Brain pericyte (primary cell): ENCODE measurements around the gene CYLC1.

ENCODE experiments used
- DNase-seq: peaks from one replicate; pipeline ENCODE4 v3.0.0-alpha.2; 2012; ENCODE audit warnings: low read depth, low spot score

CYLC1 gene, protein sequence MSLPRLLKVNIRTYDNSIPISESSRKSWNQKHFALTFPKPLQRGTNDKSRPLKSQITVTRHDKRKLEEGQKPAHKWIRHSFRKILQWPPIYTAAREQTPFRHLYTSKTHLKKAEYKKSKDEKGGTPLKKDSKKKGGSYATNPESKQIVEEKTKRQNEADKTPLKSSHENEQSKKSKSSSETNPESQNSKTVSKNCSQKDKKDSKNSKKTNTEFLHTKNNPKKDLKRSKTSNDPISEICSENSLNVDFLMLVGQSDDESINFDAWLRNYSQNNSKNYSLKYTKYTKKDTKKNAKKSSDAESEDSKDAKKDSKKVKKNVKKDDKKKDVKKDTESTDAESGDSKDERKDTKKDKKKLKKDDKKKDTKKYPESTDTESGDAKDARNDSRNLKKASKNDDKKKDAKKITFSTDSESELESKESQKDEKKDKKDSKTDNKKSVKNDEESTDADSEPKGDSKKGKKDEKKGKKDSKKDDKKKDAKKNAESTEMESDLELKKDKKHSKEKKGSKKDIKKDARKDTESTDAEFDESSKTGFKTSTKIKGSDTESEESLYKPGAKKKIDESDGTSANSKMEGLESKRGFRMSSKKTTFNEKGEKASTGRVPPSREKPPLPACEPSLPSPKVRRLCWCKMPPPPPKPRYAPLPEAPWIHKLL

DNA sequence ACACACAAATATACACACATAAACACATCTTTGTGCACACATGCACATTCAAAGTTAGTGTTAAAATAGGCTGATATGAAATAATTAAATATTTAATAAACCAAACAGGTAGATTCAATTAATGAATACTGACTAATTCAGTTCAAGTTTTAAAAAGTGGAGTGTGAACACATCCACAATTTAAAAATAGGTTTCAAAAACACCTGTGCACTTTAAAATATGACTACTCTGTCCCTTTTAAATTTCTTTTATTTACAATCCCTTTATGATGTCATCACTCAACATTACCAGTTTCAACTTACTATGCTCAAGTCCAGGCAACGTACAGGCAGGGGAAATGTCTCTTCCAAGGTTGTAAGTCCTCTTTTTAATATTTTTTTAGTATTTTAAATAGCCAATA, at the start of gene CYLC1:
TSS of gene CYLC1 (plus strand) at position 301 of the 400 bp plus-strand sequence. CDS start at position 338, 37 bp downstream.
- DNase-seq = no peak

- no peak for DNase-seq
These were observed 41.6 kb upstream of the CYLC1 start for GRCh38 chrX:83819304-83819703.

DNA sequence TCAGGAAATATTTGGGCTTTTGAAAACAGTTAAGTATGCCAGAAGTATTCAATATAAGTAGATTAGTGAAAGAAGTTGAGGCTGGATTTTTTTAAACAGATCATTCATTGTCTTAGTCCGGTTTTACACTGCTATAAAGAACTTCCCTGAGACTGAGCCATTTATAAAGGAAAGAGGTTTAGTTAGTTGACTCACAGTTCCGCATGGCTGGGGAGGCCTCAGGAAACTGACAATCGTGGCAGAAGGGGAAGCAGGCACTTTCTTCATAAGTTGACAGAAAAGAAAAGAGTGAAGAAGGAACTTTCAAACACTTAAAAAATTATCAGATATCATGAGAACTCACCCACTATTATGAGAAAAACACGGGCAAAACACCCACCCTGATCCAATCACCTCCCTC, 31.1 kb upstream of the CYLC1 start:
- DNase-seq = no peak

GRCh38 chrX:83845397-83845796, 15.5 kb upstream of the CYLC1 start:
- no peak for DNase-seq

GRCh38 chrX:83847339-83847738, 13.6 kb upstream of the CYLC1 start:
- no peak for DNase-seq

GRCh38 chrX:83888585-83888984, 27.6 kb downstream of the CYLC1 start:
- DNase-seq = no peak

GRCh38 chrX:83892433-83892832, 31.5 kb downstream of the CYLC1 start:
- no peak for DNase-seq

- DNase-seq = no peak
These were observed 46.0 kb downstream of the CYLC1 start for GRCh38 chrX:83906921-83907320.

DNA sequence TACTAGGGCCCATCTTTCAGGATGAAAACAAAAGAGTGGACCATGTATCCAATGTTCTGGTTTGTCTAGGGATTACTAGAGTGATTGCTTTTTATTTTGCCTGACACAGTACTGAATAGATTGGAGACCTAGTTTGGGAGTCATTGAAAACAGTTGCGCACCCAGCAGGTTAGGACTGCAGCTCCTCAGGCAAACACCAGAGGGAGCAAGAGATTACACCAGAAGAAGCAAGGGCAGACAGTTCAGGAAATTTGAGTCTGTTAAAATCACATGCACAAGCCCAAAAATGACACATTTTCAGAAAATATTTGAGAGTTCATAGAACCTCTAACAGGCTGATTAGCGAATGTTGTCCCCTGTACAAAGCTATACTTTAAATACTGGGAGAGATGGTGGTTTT, 55.6 kb downstream of the CYLC1 start:
- no peak for DNase-seq

GRCh38 chrX:83934220-83934619, 73.3 kb downstream of the CYLC1 start:
- DNase-seq = no peak
